SK-N-SH treated with all-trans-retinoic acid at 6 μM for 48 hours (cell line): Measurements from ENCODE around the gene XYLT2.

Experiments
- ATAC-seq: fragments of 200-7000 bp; cut with Tn5 transposase; 3 replicates; pipeline ENCODE4 v1.9.1; 2020; ENCODE audit warnings: mild to moderate bottlenecking, moderate library complexity
- CREB5 ChIP-seq: fragments of 250-450 bp; sonication (Bioruptor Pico); IDR thresholded peaks from 2 replicates; pipeline ENCODE4 v1.5.1; 2020; ENCODE audit warnings: low read depth, mild to moderate bottlenecking, moderate library complexity
- CSRNP3 ChIP-seq: fragments of 250-450 bp; sonication (Bioruptor Pico); IDR thresholded peaks from 2 replicates; pipeline ENCODE4 v1.5.1; 2021; ENCODE audit warnings: mild to moderate bottlenecking, moderate library complexity
- ESRRG ChIP-seq: fragments of 250-450 bp; sonication (Bioruptor Pico); IDR thresholded peaks from 2 replicates; pipeline ENCODE4 v1.6.1; 2021; ENCODE audit warnings: mild to moderate bottlenecking
- GLIS3 ChIP-seq: fragments of 250-450 bp; sonication (Bioruptor Pico); IDR thresholded peaks from 2 replicates; pipeline ENCODE4 v1.5.0; 2020; ENCODE audit warnings: mild to moderate bottlenecking, moderate library complexity
- ISL1 ChIP-seq: fragments of 250-450 bp; sonication (Bioruptor Pico); IDR thresholded peaks from 2 replicates; pipeline ENCODE4 v2.1.2; 2022; ENCODE audit warnings: mild to moderate bottlenecking, moderate library complexity
- OSR1 ChIP-seq: fragments of 250-450 bp; sonication (Bioruptor Pico); IDR thresholded peaks from 2 replicates; pipeline ENCODE4 v1.8.0; 2022; ENCODE audit warnings: moderate library complexity, mild to moderate bottlenecking, inconsistent platforms
- PATZ1 ChIP-seq: fragments of 250-450 bp; sonication (Bioruptor Pico); IDR thresholded peaks from 2 replicates; pipeline ENCODE4 v1.8.0; 2020; ENCODE audit warnings: mild to moderate bottlenecking, moderate library complexity, borderline replicate concordance
- POU6F1 ChIP-seq: fragments of 250-450 bp; sonication (Bioruptor Pico); IDR thresholded peaks from 2 replicates; pipeline ENCODE4 v1.8.0; 2021; ENCODE audit warnings: low read depth, mild to moderate bottlenecking, moderate library complexity, borderline replicate concordance
- PPARA ChIP-seq: fragments of 250-450 bp; sonication (Bioruptor Pico); IDR thresholded peaks from 2 replicates; pipeline ENCODE4 v1.5.0; 2020; ENCODE audit warnings: mild to moderate bottlenecking, borderline replicate concordance
- RARB ChIP-seq: fragments of 250-450 bp; sonication (Bioruptor Pico); IDR thresholded peaks from 2 replicates; pipeline ENCODE4 v1.8.0; 2021; ENCODE audit warnings: mild to moderate bottlenecking, moderate library complexity
- SNAI2 ChIP-seq: fragments of 250-450 bp; sonication (Bioruptor Pico); IDR thresholded peaks from 2 replicates; pipeline ENCODE4 v1.5.0; 2020; ENCODE audit warnings: mild to moderate bottlenecking, moderate library complexity
- TCF4 ChIP-seq: fragments of 250-450 bp; sonication (Bioruptor Pico); IDR thresholded peaks from 2 replicates; pipeline ENCODE4 v1.8.0; 2021; ENCODE audit warnings: mild to moderate bottlenecking, moderate library complexity, borderline replicate concordance
- TSHZ2 ChIP-seq: fragments of 250-450 bp; sonication (Bioruptor Pico); IDR thresholded peaks from 2 replicates; pipeline ENCODE4 v1.5.0; 2020; ENCODE audit warnings: mild to moderate bottlenecking, moderate library complexity
- ZC3H10 ChIP-seq: fragments of 250-450 bp; sonication (Bioruptor Pico); IDR thresholded peaks from 2 replicates; pipeline ENCODE4 v1.5.1; 2021; ENCODE audit warnings: mild to moderate bottlenecking, moderate library complexity
- ZFP3 ChIP-seq: fragments of 250-450 bp; sonication (Bioruptor Pico); IDR thresholded peaks from 2 replicates; pipeline ENCODE4 v1.5.0; 2020; ENCODE audit warnings: mild to moderate bottlenecking, moderate library complexity
- ZFP30 ChIP-seq: fragments of 450-650 bp; formaldehyde crosslinking; IDR thresholded peaks from 2 replicates; pipeline ENCODE4 v1.5.0; 2022; ENCODE audit warnings: mild to moderate bottlenecking, moderate library complexity
- ZNF70 ChIP-seq: fragments of 450-650 bp; formaldehyde crosslinking; IDR thresholded peaks from 2 replicates; pipeline ENCODE4 v1.5.0; 2020; ENCODE audit warnings: mild to moderate bottlenecking, moderate library complexity
- ZNF8 ChIP-seq: fragments of 450-650 bp; formaldehyde crosslinking; IDR thresholded peaks from 2 replicates; pipeline ENCODE4 v1.5.0; 2020; ENCODE audit warnings: mild to moderate bottlenecking, moderate library complexity

XYLT2 gene

GRCh38 chr17:50361561-50362480 is 15.9 kb downstream of the XYLT2 start:
- no peak for TF ChIP-seq SNAI2 (CRISPR knock-in tag)
- no peak for TF ChIP-seq POU6F1
- no peak for TF ChIP-seq TCF4 (CRISPR knock-in tag)
- no peak for TF ChIP-seq ZNF70 (CRISPR knock-in tag)
- TF ChIP-seq CSRNP3 (CRISPR knock-in tag): 0 out of 2 replicates have a peak, but pooled peaks have one; percentile 18
- no peak for TF ChIP-seq ZFP3 (CRISPR knock-in tag)
- peak; percentile 71 for ATAC-seq

GRCh38 chr17:50362661-50363060 is 16.7 kb downstream of the XYLT2 start:
- TF ChIP-seq RARB (CRISPR knock-in tag) (no peak), OSR1 (CRISPR knock-in tag) (no peak)
- TF ChIP-seq, all 23 proteins: peak for 0
- no peak for ATAC-seq

GRCh38 chr17:50363217-50364060 is 17.5 kb downstream of the XYLT2 start:
- TF ChIP-seq ZNF8: no peak
- no peak for TF ChIP-seq ZNF70 (CRISPR knock-in tag)
- TF ChIP-seq POU6F1: no peak
- no peak for TF ChIP-seq CREB5 (CRISPR knock-in tag)
- no peak for TF ChIP-seq ESRRG (CRISPR knock-in tag)
- no peak for TF ChIP-seq ZFP3 (CRISPR knock-in tag)
- no peak for TF ChIP-seq ISL1 (CRISPR knock-in tag)
- TF ChIP-seq ZC3H10: no peak
- no peak for TF ChIP-seq ZFP30 (CRISPR knock-in tag)
- no peak for TF ChIP-seq SNAI2 (CRISPR knock-in tag)
- TF ChIP-seq GLIS3: no peak
- no peak for TF ChIP-seq TSHZ2
- TF ChIP-seq PPARA (CRISPR knock-in tag): no peak
- TF ChIP-seq, all 23 proteins: peak for 0
- peak; percentile 48 for ATAC-seq

GRCh38 chr17:50364061-50364458 is 18.1 kb downstream of the XYLT2 start:
- peak; percentile 1 for ATAC-seq
- TF ChIP-seq SNAI2 (CRISPR knock-in tag) (no peak), TSHZ2 (no peak), ISL1 (CRISPR knock-in tag) (no peak), CREB5 (CRISPR knock-in tag) (no peak), GLIS3 (no peak), PATZ1 (CRISPR knock-in tag) (no peak)
